ENCODE data around the gene RWDD3.

RWDD3 gene

GRCh38 chr1:95230256-95230655 is 3.8 kb upstream of the RWDD3 start:
- no peak for DNase-seq (ENCODE audit: low read depth in 2 of 2)

- DNase-seq (ENCODE audit: low read depth in 2 of 2), result no peak
These were observed 3.2 kb upstream of the RWDD3 start for GRCh38 chr1:95230768-95231191.

GRCh38 chr1:95232646-95233318 is 1.2 kb upstream of the RWDD3 start:
- no peak for DNase-seq (ENCODE audit: low read depth in 2 of 2)

GRCh38 chr1:95233319-95233736 is 682 bp upstream of the RWDD3 start:
- no peak for DNase-seq (ENCODE audit: low read depth in 2 of 2)

GRCh38 chr1:95236784-95237575 is 3.0 kb downstream of the RWDD3 start:
- no peak for DNase-seq (ENCODE audit: low read depth in 2 of 2)

- DNase-seq (ENCODE audit: low read depth in 2 of 2), result no peak
These were observed 4.1 kb downstream of the RWDD3 start for GRCh38 chr1:95237981-95238703.

- DNase-seq (ENCODE audit: low read depth in 2 of 2), result no peak
These were observed 11.0 kb downstream of the RWDD3 start for GRCh38 chr1:95245029-95245428.

GRCh38 chr1:95246511-95246910 is 12.5 kb downstream of the RWDD3 start:
- no peak for DNase-seq (ENCODE audit: low read depth in 2 of 2)

GRCh38 chr1:95247607-95248006 is 13.6 kb downstream of the RWDD3 start:
- DNase-seq (ENCODE audit: low read depth in 2 of 2), result no peak

- DNase-seq (ENCODE audit: low read depth in 2 of 2), result no peak
These were observed 15.9 kb downstream of the RWDD3 start for GRCh38 chr1:95249916-95250315.

- no peak for DNase-seq (ENCODE audit: low read depth in 2 of 2)
These were observed 18.4 kb downstream of the RWDD3 start for GRCh38 chr1:95252422-95252821.

- DNase-seq (ENCODE audit: low read depth in 2 of 2), result no peak
These were observed 20.9 kb downstream of the RWDD3 start for GRCh38 chr1:95254959-95255358.

GRCh38 chr1:95255826-95256225 is 21.8 kb downstream of the RWDD3 start:
- DNase-seq (ENCODE audit: low read depth in 2 of 2), result no peak

GRCh38 chr1:95257758-95258157 is 23.7 kb downstream of the RWDD3 start:
- no peak for DNase-seq (ENCODE audit: low read depth in 2 of 2)

- no peak for DNase-seq (ENCODE audit: low read depth in 2 of 2)
These were observed 25.2 kb downstream of the RWDD3 start for GRCh38 chr1:95259245-95259644.

- DNase-seq (ENCODE audit: low read depth in 2 of 2), result no peak
These were observed 28.9 kb downstream of the RWDD3 start for GRCh38 chr1:95262913-95263312.

GRCh38 chr1:95263450-95263849 is 29.4 kb downstream of the RWDD3 start:
- DNase-seq (ENCODE audit: low read depth in 2 of 2), result no peak

- DNase-seq (ENCODE audit: low read depth in 2 of 2), result no peak
These were observed 31.1 kb downstream of the RWDD3 start for GRCh38 chr1:95265106-95265505.

GRCh38 chr1:95276429-95276828 is 42.4 kb downstream of the RWDD3 start:
- DNase-seq (ENCODE audit: low read depth in 2 of 2), result no peak

GRCh38 chr1:95278173-95279006 is 44.4 kb downstream of the RWDD3 start:
- no peak for DNase-seq (ENCODE audit: low read depth in 2 of 2)

GRCh38 chr1:95281781-95282517 is 47.9 kb downstream of the RWDD3 start:
- DNase-seq (ENCODE audit: low read depth in 2 of 2), result no peak

All from stimulated activated CD8-positive, alpha-beta memory T cell treated with anti-CD3 and anti-CD28 coated beads, Interleukin-15, amount 100 ng/mL, for 4 hours (primary cell).